Prostate gland (tissue), 2 donors: Measurements from ENCODE around the gene CELF4. TPM values are rescaled to one million over a fixed set of nuclear protein-coding genes. Genes with fewer than 3 reads are reported as not detected.

Source experiments
- DNase-seq: peaks from one replicate; pipeline ENCODE4 v3.0.0-alpha.2; 2019; ENCODE audit warnings: low spot score
- H3K27ac ChIP-seq, 2 donors: fragments of 200-600 bp; sonication (generic); 2 replicates each; pipeline ENCODE4 v1.5.1; 2017 to 2019
- H3K27me3 ChIP-seq: fragments of 200-600 bp; sonication (generic); replicated peaks from 2 replicates; pipeline ENCODE4 v1.5.1; 2019; ENCODE audit not compliant: insufficient read depth
- H3K36me3 ChIP-seq, 2 donors: fragments of 200-600 bp; sonication (generic); 1 replicate in 1 of 2; 2 replicates in 1 of 2; pipeline versions ENCODE4 v1.5.1 to v1.8.1; 2017 to 2019
- H3K4me1 ChIP-seq: fragments of 200-600 bp; sonication (generic); replicated peaks from 2 replicates; pipeline ENCODE4 v1.5.1; 2019
- H3K4me3 ChIP-seq, 2 donors: fragments of 200-600 bp; sonication (generic); 2 replicates each; pipeline ENCODE4 v1.5.1; 2017 to 2019
- H3K9me3 ChIP-seq: fragments of 200-600 bp; sonication (generic); 2 replicates; pipeline ENCODE4 v1.5.1; 2017
- CTCF ChIP-seq, 4 experiments: fragments of 200-600 bp in 2 of 4; fragments of 450-650 bp in 2 of 4; sonication (generic) in 2 of 4; IDR thresholded peaks; 1 replicate in 3 of 4; 2 replicates in 1 of 4; pipeline ENCODE4 v1.5.1; 2016 to 2019; ENCODE audit warnings: antibody characterized with exemption in 4 of 4, mild to moderate bottlenecking in 2 of 4, moderate library complexity in 2 of 4
- POLR2A ChIP-seq: fragments of 450-650 bp; IDR thresholded peaks from one replicate; pipeline ENCODE4 v1.6.1; 2016; ENCODE audit warnings: antibody characterized with exemption, mild to moderate bottlenecking
- POLR2AphosphoS5 ChIP-seq: sonication (generic); formaldehyde crosslinking; IDR thresholded peaks from one replicate; pipeline ENCODE4 v1.6.1; 2017; ENCODE audit warnings: antibody characterized with exemption
- WGBS: methylation state at CpG from one replicate; pipeline ENCODE4 v1.1.5; 2018; 5-methylcytosine and 5-hydroxymethylcytosine counted together
- intact Hi-C: fragments of 100-400 bp; cut with DNase I; formaldehyde crosslinking; loops from one replicate; pipeline ENCODE4 v1.14.2; 2022
- total RNA-seq, 2 donors: library from RNA; depleted of rRNA; stranded (reverse); fragments of >200 nt; gene quantifications; one replicate each; pipeline ENCODE4 v1.1.0, GENCODE V29; 2016

The CELF4 gene
- total RNA-seq, 2 donors from 2014 or later, result 7.8 to 8.5 TPM

- Histone ChIP-seq H3K4me3 (no peak overlapping the region), H3K4me1 (no peaks in the 10 kb centered on the region), H3K36me3 (no peaks in the 10 kb centered on the region), H3K9me3 (no peaks in the 10 kb centered on the region), H3K27ac (no peak overlapping the region), H3K27me3 (no peaks in the 10 kb centered on the region)
- intact Hi-C loops, result no loop called here
- DNase-seq, result no peak
- WGBS, result 45% methylated on average over 3 of the region's 3 CpGs
- TF ChIP-seq POLR2A, result no peak
- TF ChIP-seq POLR2AphosphoS5, result no peak
- no peak for TF ChIP-seq CTCF (IDR thresholded peaks at IDR 0.05)
Measured at GRCh38 chr18:37230768-37231167, 334.8 kb downstream of the CELF4 start.

- Histone ChIP-seq H3K9me3 (no peaks in the 10 kb centered on the region), H3K27me3 (no peaks in the 10 kb centered on the region), H3K36me3 (no peaks in the 10 kb centered on the region), H3K4me3 (no peak overlapping the region), H3K27ac (no peak overlapping the region), H3K4me1 (no peaks in the 10 kb centered on the region)
- DNase-seq, result no peak
- intact Hi-C loops, result no loop called here
- WGBS, result 64% methylated on average over 4 of the region's 4 CpGs
- TF ChIP-seq POLR2AphosphoS5 (no peak), CTCF (IDR thresholded peaks at IDR 0.05) (no peak), POLR2A (no peak)
Measured at GRCh38 chr18:37225279-37225678, 340.3 kb downstream of the CELF4 start.

- H3K9me3 ChIP-seq, result no peaks in the 10 kb centered on the region
- H3K4me3 ChIP-seq, result no peak overlapping the region
- H3K36me3 ChIP-seq, result no peaks in the 10 kb centered on the region
- no peaks in the 10 kb centered on the region for H3K27me3 ChIP-seq
- H3K27ac ChIP-seq, result no peak overlapping the region
- 79% methylated on average over 5 of the region's 5 CpGs for WGBS
- DNase-seq, result no peak
- no peaks in the 10 kb centered on the region for H3K4me1 ChIP-seq
- intact Hi-C loops, result no loop called here
- TF ChIP-seq POLR2AphosphoS5 (no peak), CTCF (IDR thresholded peaks at IDR 0.05) (no peak), POLR2A (no peak)
Measured at GRCh38 chr18:37222999-37223378, 342.6 kb downstream of the CELF4 start.

GRCh38 chr18:37222354-37222998 lies 343.1 kb downstream of the CELF4 start:
- Histone ChIP-seq H3K9me3 (no peaks in the 10 kb centered on the region), H3K27ac (no peak overlapping the region), H3K27me3 (no peaks in the 10 kb centered on the region), H3K36me3 (no peaks in the 10 kb centered on the region), H3K4me3 (no peak overlapping the region), H3K4me1 (no peaks in the 10 kb centered on the region)
- WGBS, result 94% methylated on average over 4 of the region's 4 CpGs
- no peak for TF ChIP-seq POLR2A
- TF ChIP-seq POLR2AphosphoS5, result no peak
- TF ChIP-seq CTCF (IDR thresholded peaks at IDR 0.05), result no peak
- no peak for DNase-seq
- intact Hi-C loops, result no loop called here

- no peaks in the 10 kb centered on the region for H3K4me1 ChIP-seq
- no peak for DNase-seq
- intact Hi-C loops, result no loop called here
- 44% methylated on average over 3 of the region's 7 CpGs for WGBS
- TF ChIP-seq POLR2A (no peak), POLR2AphosphoS5 (no peak), CTCF (IDR thresholded peaks at IDR 0.05) (no peak)
- H3K27me3 ChIP-seq, result no peaks in the 10 kb centered on the region
- H3K4me3 ChIP-seq, result no peak overlapping the region
- H3K27ac ChIP-seq, result no peak overlapping the region
- H3K36me3 ChIP-seq, result no peaks in the 10 kb centered on the region
- H3K9me3 ChIP-seq, result no peaks in the 10 kb centered on the region
Measured at GRCh38 chr18:37219257-37219656, 346.3 kb downstream of the CELF4 start.
